SJSA1 (cell line): Measurements from ENCODE around the gene ACBD3. TPM values are rescaled to one million over a fixed set of nuclear protein-coding genes. Genes with fewer than 3 reads are reported as not detected.

Experiments
- DNase-seq, 2 experiments: peaks; one replicate each; pipeline ENCODE4 v3.0.0-alpha.2; 2015 to 2020; ENCODE audit warnings: low spot score in 2 of 2, low read depth in 1 of 2
- H3K27ac ChIP-seq: fragments of 250-450 bp; sonication (Bioruptor Pico); 2 replicates; pipeline ENCODE4 v1.5.1; 2020; ENCODE audit warnings: mild to moderate bottlenecking, moderate library complexity
- H3K27me3 ChIP-seq: fragments of 250-450 bp; sonication (Bioruptor Pico); replicated peaks from 2 replicates; pipeline ENCODE4 v1.5.1; 2020; ENCODE audit warnings: mild to moderate bottlenecking, moderate library complexity
- H3K36me3 ChIP-seq: fragments of 250-450 bp; sonication (Bioruptor Pico); 2 replicates; pipeline ENCODE4 v1.5.1; 2020; ENCODE audit warnings: mild to moderate bottlenecking
- H3K4me1 ChIP-seq: fragments of 250-450 bp; sonication (Bioruptor Pico); replicated peaks from 2 replicates; pipeline ENCODE4 v1.6.1; 2021; ENCODE audit warnings: mild to moderate bottlenecking
- H3K4me3 ChIP-seq: fragments of 250-450 bp; sonication (Bioruptor Pico); 2 replicates; pipeline ENCODE4 v1.5.1; 2020; ENCODE audit warnings: mild to moderate bottlenecking
- H3K9me3 ChIP-seq: fragments of 250-450 bp; sonication (Bioruptor Pico); replicated peaks from 2 replicates; pipeline ENCODE4 v1.5.1; 2020; ENCODE audit warnings: mild to moderate bottlenecking
- total RNA-seq: library from RNA; depleted of rRNA; stranded (reverse); fragments of >200 nt; shearing (Covaris generic); gene quantifications from 2 replicates; pipeline ENCODE4 v1.2.3, GENCODE V29; 2014

The ACBD3 gene
- total RNA-seq, 1 experiment from 2014 or later = 62.6 TPM

DNA sequence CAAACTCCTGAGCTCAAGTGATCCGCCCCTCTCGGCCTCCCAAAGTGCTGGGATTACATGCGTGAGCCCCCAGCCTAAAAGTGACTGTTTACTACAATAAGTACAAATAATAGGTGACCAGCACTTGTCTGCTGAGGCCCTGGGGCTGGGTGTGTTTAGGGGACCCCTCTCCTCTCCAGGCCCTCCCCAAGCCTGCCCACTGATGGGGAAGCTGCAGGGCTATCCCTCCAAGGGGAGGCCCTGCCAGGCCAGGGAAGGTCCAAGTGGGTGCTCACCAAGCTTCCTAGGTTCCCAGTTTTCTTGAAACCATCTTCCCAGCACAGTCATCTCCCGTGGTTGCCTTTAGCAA lies 63.4 kb downstream of the ACBD3 start:
- Histone ChIP-seq H3K9me3 (no peaks in the 10 kb centered on the region), H3K36me3 (no peaks in the 10 kb centered on the region), H3K4me3 (no peak overlapping the region), H3K27me3 (no peaks in the 10 kb centered on the region), H3K4me1 (peaks cover 43% of the 10 kb centered on the region), H3K27ac (no peak overlapping the region)
- no peak for DNase-seq

DNA sequence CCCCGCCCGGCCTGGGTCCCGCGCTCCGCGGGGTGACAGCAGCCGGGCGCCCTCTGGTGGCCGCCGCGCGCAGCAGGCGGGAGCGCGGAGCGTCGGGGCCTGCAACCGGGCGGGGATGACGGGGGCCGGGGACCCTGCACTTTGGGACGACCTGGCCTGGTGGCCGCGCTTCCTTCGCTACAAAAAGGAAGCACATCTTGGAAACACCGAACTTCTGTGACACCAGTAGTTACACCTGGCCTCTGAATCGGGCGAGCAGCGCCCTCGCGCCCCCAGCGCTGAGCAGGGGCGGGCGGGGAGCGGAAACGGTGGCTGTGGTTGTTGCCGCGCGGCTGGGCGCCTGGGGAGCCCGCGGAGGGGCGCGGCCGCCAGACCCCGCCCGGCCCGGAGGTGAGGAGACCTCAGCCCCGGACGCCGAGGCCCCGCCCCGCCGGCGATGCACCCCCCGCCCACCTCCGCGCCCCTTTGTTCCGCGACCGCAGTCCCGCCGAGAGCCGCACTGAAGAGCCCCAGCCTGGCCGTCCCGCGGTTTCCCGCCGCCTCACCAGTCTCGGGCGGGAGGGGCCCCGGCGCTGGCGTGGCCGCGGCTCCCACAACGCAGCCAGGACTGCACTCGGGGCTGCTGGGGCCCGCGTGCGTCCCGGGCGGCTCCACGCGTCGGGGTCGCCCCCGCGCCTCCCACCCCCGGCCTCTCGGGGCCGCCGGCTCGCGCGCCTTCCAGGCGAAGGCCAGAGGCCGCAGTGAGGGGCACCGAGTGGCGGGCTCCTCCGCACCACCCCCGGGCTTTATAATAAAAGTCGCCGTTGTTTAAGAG lies 64.7 kb downstream of the ACBD3 start:
- no peaks in the 10 kb centered on the region for H3K27me3 ChIP-seq
- H3K4me1 ChIP-seq = peaks cover 36% of the 10 kb centered on the region
- peak; percentile 66 to 80 for DNase-seq
- H3K9me3 ChIP-seq = no peaks in the 10 kb centered on the region
- peak overlapping the region; percentile 64 for H3K4me3 ChIP-seq
- no peaks in the 10 kb centered on the region for H3K36me3 ChIP-seq
- H3K27ac ChIP-seq = peak overlapping the region; percentile 71

DNA sequence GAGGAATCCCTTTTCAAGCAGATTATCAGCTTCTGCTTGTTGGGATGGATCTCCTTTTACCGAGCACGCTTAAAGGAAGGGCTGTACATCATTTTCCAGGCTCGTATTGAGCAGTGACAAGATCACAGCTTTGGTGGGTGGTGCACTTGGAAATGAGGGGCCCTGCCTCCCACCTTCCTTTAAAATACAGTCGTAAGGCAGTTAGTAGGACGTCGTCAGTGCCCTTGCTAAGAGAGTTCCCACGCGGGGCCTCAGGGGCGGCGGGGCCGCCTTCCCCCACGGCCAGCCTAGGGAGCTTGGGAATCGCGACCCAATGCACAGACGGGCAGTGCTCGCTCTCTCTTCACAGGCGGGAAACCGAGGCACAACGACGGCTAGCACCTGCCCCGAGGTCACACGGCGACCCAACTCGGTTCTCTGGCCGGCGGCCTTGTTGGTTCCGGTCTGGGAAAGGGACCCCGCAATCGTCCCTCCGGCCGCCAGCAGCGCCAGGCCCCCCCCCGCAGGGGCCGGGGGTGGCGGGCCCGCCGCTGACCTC lies 65.4 kb downstream of the ACBD3 start:
- Histone ChIP-seq H3K4me1 (peaks cover 36% of the 10 kb centered on the region), H3K36me3 (no peaks in the 10 kb centered on the region), H3K9me3 (no peaks in the 10 kb centered on the region), H3K27ac (no peak overlapping the region), H3K27me3 (no peaks in the 10 kb centered on the region), H3K4me3 (peak overlapping the region; percentile 64)
- DNase-seq = no peak

DNA sequence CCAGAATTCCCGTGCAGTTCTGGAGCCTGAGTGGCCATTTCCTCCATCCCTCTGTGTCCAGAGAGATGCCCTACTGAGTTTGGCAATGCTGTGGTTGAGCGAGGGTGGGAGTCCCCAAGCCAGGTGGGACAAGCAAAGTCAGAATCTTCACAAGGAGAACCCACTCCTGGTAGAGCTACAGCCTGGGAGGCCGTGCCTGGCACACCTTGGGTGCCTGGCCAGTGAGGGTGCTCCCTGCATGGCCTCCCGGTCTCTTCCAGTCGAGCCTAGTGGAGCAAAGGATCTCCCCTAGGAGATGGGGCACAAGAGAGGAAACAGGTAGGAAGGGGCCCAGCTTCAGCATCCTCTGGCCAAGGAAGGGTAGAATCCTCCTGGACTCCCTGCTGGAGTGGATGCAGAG lies 66.1 kb downstream of the ACBD3 start:
- DNase-seq = no peak
- Histone ChIP-seq H3K4me3 (no peak overlapping the region), H3K27me3 (no peaks in the 10 kb centered on the region), H3K9me3 (no peaks in the 10 kb centered on the region), H3K4me1 (peaks cover 34% of the 10 kb centered on the region), H3K27ac (no peak overlapping the region), H3K36me3 (no peaks in the 10 kb centered on the region)

DNA sequence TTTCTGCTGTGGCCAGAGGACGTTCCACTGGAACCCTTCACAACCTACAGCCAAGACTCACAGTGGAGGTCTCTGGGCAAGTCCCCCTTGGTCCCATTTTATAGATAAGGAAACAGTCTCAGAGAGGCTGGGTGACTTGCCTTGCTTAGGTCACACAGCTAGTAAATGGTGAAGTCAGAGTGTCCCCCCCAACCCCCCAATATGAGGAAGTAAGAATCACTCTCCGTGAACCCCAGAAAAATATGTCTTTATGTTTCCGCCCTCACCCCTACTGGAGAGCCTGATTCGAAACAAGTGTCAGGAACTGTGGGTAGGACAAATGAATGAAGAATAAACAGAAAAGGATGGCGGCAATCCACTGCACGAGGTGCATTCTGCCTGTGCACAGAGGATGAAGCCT lies 67.4 kb downstream of the ACBD3 start:
- Histone ChIP-seq H3K27me3 (no peaks in the 10 kb centered on the region), H3K27ac (no peak overlapping the region), H3K9me3 (no peaks in the 10 kb centered on the region), H3K4me3 (no peak overlapping the region), H3K36me3 (no peaks in the 10 kb centered on the region), H3K4me1 (peaks cover 28% of the 10 kb centered on the region)
- DNase-seq = no peak

DNA sequence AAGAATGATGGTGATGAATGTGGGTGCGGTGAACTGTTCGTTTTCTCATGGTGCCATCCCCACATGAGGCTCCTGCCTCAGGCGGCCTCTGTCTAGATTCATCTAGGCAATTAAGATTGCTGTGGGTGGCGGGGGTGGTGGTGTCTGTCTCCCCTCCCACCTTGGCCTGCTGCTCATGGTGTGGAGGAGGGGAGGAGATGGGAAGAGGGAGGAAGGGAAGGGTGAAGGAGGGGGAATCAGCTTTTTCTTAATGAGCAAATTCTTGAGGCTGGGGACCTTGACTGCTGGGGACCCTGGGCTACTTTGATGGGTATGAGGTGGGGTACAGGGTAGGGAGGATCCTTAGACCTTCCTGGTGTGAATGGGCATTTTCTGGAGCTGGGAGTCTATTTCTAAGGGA lies 68.2 kb downstream of the ACBD3 start:
- Histone ChIP-seq H3K4me1 (peaks cover 23% of the 10 kb centered on the region), H3K4me3 (no peak overlapping the region), H3K27ac (no peak overlapping the region), H3K27me3 (no peaks in the 10 kb centered on the region), H3K9me3 (no peaks in the 10 kb centered on the region), H3K36me3 (no peaks in the 10 kb centered on the region)
- DNase-seq = no peak

DNA sequence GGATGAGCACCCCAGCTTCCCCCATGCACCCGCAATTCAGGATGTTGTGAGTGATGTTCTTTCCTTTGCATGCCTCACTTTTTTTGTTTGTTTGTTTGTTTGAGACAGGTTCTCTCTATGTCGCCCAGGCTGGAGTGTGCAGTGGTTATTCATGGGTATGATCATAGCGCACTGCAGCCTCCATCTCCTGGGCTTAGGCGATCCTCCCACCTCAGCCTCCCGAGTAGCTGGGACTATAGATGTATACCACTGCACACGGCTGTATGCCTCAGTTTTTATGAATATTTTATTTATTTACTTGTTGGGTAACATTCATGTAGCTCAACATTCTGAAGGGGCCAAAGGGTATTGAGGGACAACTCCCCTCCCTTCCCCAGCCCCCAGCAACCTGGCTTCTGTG lies 69.2 kb downstream of the ACBD3 start:
- no peak for DNase-seq
- H3K27me3 ChIP-seq = no peaks in the 10 kb centered on the region
- no peak overlapping the region for H3K27ac ChIP-seq
- H3K4me3 ChIP-seq = no peak overlapping the region
- H3K9me3 ChIP-seq = no peaks in the 10 kb centered on the region
- H3K36me3 ChIP-seq = no peaks in the 10 kb centered on the region
- peaks cover 26% of the 10 kb centered on the region for H3K4me1 ChIP-seq

DNA sequence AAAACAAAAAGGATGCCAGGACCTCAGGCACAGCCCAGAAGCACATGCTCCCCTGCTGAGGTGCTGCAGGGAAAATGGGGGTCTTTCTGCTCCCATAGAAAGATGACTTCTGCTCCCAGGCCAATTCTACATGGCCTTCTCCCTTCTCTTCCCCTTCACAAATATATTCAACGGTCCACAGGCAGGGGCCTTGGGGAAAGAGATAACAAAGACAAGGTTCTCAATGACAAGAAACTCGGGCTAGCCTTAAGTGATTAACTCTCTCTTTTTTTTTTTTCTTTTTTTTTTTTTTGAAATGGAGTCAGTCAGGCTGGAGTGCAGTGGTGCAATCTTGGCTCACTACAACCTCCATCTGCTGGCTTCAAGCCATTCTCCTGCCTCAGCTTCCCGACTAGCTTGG lies 69.9 kb downstream of the ACBD3 start:
- Histone ChIP-seq H3K27me3 (no peaks in the 10 kb centered on the region), H3K4me3 (no peak overlapping the region), H3K36me3 (no peaks in the 10 kb centered on the region), H3K9me3 (no peaks in the 10 kb centered on the region), H3K27ac (no peak overlapping the region), H3K4me1 (peaks cover 25% of the 10 kb centered on the region)
- DNase-seq = no peak

DNA sequence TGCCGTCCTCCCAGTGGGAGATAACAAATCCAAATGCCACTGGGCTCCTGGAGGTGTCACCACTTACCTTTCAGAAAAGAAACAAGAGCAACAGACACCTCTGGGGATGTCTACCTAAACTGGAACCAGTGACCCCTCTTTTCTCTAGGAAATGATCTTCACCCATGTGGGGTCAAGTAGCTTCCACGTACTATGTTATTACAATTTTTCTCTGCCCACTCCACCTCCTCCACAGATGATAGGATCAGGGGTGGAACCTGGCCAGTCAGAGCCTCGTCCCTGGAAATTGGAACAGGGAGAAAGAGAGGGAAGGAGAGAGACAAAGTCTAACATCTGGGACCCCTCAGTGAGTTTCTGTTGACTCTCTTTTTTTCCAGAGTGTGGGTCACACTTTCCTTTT lies 73.9 kb downstream of the ACBD3 start:
- DNase-seq = no peak
- Histone ChIP-seq H3K36me3 (no peaks in the 10 kb centered on the region), H3K27ac (peak overlapping the region; percentile 69), H3K27me3 (no peaks in the 10 kb centered on the region), H3K4me1 (peaks cover 45% of the 10 kb centered on the region), H3K9me3 (no peaks in the 10 kb centered on the region), H3K4me3 (no peak overlapping the region)

DNA sequence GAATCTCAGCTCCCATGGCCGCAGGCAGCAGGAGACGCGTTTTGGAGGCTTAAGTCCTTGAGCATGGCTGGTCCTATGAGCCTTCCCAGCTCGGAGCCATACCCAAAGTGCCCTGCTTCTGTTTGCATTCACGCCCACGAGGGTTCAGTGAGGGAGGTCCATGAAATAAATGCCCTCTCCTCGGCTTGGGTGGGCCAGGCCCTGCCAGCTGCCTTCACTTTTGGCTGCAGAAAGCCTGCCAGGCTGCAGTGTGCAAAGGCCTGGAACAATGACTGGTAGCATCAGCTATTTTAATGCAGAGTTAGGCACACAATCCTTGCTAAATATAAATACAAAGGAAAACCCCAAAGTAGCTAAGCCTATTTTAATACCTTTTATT lies 74.7 kb downstream of the ACBD3 start:
- DNase-seq = peak; percentile 95 to 96
- no peak overlapping the region; the same call in 1 of the 2 replicates for H3K4me3 ChIP-seq
- no peaks in the 10 kb centered on the region for H3K27me3 ChIP-seq
- H3K9me3 ChIP-seq = no peaks in the 10 kb centered on the region
- peaks cover 45% of the 10 kb centered on the region for H3K4me1 ChIP-seq
- H3K36me3 ChIP-seq = no peaks in the 10 kb centered on the region
- peak overlapping the region; percentile 85 for H3K27ac ChIP-seq

DNA sequence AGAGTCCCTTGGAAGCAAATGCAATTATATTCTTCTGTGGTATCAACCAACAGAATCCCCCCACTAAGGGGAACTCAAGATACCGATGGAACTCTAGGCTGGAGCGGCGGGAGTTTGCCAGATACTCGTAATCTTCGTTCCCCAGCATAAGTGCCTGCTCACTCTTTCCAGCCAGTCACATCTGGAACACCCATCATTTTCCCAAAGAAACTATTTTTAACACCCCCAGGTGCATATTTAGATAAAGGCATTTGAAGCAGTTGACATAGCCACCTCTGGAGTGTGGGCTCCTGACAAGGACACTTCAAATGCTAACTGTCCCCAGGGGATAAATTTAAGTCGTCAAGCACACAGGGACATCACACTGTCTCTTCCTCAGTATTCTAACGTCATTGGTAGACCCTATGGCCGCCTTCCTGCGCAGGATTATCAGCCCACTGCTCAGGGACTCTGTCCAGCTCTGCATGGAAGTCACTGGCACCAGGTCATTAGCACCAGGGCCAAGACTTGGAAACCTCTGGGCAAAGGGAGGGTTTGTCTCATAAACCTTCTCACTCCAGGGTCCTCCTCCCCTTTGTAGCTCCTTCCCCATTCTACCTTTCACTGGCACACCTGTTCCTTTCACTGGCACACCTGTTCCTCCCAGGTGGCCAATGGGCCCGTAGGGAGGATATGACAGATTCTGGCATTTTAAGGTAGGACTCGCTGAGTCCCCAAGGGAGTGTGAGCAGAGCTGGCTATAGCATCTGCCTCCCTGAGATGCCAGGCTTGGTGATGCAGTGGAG lies 75.3 kb downstream of the ACBD3 start:
- peak overlapping the region; percentile 49 for H3K4me3 ChIP-seq
- H3K9me3 ChIP-seq = no peaks in the 10 kb centered on the region
- H3K36me3 ChIP-seq = no peaks in the 10 kb centered on the region
- H3K4me1 ChIP-seq = peaks cover 45% of the 10 kb centered on the region
- no peak for DNase-seq
- no peaks in the 10 kb centered on the region for H3K27me3 ChIP-seq
- H3K27ac ChIP-seq = peak overlapping the region; percentile 85

DNA sequence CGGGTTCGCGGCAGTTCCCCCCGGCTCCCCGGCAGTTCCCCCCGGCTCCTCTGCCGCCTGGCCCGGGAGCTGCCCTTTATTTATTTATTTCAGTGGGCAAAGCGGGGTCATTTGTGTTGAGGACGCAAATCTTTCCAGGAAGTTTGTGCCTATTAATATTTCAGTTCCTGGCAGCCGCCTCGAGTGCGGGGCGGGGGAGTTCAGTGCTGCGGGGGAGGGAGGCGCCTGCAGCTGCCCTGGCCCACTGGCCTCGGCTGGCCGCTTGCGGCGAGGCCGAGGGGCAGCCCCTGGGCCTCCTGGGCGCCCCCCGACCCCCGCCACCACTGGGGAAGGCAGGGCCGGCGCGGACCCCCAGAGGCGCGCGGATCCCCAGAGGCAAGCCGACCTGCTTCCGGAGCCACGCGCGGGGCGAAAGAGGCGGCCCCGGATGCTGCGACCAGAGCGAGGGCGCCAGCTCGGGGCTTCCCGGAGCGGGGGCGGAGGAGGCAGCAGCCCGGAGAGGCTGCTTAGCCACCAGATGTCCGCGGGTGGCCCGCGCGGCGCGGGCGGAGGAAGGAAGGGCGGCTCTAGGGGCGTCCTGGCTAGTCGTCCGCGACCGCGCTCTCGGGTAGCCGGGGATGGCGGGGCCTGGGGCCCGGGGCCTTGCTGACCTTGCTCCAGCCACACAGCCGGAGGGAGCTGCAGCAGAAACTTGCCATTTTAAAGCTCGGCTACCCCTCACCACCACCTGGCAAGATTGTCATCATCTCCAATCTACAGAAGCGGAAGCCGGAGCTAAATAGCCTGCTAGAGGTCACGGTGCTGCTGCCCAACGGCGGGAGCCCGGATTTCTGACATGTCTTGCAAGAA lies 76.1 kb downstream of the ACBD3 start:
- Histone ChIP-seq H3K27ac (peak overlapping the region; percentile 85), H3K4me3 (peak overlapping the region; percentile 49), H3K27me3 (no peaks in the 10 kb centered on the region), H3K4me1 (peaks cover 45% of the 10 kb centered on the region), H3K9me3 (no peaks in the 10 kb centered on the region), H3K36me3 (no peaks in the 10 kb centered on the region)
- peak; percentile 70 to 83 for DNase-seq

DNA sequence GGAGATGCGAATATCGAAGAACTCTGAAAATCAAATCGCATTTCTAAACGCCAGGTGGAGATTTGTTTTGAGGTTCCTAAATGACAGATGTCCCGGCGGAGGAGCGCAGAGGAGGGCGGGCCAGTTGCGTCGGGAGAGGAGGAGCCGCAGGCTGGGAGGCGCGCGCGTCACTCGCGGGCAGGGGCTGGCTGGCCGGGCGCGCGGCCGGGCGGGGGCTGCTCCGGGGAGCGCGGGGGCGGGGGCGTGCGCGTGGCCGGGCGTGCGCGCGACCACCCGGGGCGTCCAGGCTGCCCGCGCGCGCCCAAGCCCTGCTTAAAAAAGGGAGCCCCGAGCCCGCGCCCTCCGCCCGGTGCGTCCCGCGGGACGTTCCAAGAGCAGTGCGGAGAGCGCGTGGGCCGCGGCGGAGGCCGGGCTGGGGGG lies 76.7 kb downstream of the ACBD3 start:
- H3K36me3 ChIP-seq = no peaks in the 10 kb centered on the region
- H3K4me3 ChIP-seq = peak overlapping the region; percentile 49
- peaks cover 45% of the 10 kb centered on the region for H3K4me1 ChIP-seq
- no peaks in the 10 kb centered on the region for H3K27me3 ChIP-seq
- H3K9me3 ChIP-seq = no peaks in the 10 kb centered on the region
- H3K27ac ChIP-seq = peak overlapping the region; percentile 85
- DNase-seq = peak; percentile 81 to 91
